Activated naive CD4-positive, alpha-beta T cell treated with Interleukin-2 at 50 U/mL for 16 hours (primary cell): ENCODE measurements around the gene PIGO.

Experiments
- DNase-seq: peaks from one replicate; pipeline ENCODE4 v3.0.0-alpha.2; 2020

Gene PIGO

DNA sequence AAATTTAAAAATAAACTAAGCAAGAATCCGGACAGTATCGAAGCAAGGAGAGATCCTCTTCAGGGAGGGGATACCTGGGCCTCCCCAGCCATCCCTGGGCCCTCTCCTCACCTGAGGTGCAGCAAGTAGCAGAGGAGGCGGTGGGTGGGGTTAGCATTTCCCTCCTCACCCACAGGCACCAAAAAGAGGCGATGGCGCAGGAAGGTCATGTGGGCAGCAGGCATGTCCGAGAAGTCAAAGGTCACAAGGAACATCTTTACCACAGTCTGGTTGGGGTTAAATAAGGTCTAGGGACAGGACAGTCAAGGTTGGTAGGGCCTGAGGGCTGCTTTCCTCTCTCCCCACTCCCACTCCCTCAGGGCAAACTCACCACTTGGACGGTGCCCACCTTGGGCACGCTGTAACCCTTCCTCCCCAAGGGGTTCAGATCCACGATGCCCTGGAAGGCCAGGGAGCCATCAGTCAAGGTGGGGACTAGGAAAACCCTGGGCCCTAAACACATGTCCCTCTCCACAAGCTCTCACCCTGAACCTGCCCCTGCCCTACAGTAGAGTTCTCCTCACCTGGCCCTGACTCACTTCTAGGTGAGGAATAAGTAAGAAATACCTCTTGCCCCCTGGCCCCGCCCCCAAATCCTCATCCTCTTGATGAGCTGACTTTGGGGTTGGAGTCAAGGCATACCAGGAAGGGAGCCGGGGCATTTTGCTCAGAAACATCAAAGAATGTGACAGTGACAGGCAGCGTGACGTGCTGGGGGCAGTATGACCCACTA, 9.4 kb upstream of the PIGO start:
- no peak for DNase-seq

DNA sequence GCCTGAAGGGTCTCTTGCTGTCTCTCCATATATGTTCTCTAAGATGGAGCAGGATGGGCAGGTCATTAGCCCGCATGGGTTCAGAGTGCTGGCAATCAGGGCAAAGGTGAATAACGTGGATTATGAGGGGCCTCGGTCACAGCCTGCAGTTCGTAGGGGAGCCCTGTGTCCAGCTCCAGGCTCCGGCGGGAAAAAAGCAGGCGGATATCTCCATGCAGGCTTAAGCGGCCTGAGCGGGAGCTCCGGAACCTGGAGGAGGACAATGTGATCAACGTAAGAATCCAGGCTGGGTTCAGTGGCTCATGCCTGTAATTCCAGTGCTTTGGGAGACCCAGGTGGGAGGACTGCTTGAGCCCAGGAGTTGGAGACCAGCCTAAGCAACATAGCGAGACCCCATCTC, 8.7 kb upstream of the PIGO start:
- no peak for DNase-seq

DNA sequence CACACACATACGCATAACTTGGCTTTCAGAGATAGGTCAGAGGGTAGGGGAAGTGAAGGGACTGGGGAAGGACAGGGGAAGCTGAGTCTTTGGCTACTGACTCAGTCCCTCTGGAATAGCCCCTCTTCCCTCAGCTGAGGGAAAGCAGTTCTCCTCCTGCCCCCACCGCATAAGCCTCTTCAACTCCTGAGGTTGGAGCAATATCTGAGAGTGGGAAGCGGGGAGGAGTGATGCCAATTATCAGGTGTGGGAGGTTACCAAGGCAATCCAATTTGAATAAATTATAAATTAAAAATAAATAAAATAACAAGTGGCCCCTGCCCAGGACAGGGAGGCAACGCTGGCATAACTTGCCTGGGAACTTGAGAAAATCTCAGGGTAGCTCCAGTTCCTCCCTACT, 8.2 kb upstream of the PIGO start:
- no peak for DNase-seq

DNA sequence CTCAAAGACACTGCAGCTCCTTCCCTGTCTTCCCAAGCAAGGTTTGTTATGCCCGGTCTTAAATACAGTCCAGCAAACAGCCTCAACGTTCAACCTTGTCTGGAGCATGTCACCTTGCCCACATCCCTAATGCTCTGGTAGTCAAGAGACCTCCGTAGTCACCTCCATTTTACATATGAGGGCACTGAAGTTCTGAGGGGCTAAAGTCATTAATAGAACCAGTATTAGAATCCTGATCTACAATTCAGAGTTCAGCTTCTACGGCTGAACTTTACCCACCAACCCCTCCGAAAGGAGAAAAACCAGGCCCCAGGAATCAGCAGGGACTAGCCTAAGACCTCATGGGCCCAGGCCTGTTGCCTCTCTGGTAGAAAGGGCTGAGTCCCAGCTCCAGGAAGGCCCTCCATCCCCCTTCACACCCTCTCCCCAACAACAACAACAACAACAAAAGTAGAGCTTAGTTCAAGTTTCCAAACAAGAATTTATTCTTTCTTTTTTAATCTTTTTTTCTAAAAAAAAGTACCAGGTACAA, 7.3 kb upstream of the PIGO start:
- no peak for DNase-seq

DNA sequence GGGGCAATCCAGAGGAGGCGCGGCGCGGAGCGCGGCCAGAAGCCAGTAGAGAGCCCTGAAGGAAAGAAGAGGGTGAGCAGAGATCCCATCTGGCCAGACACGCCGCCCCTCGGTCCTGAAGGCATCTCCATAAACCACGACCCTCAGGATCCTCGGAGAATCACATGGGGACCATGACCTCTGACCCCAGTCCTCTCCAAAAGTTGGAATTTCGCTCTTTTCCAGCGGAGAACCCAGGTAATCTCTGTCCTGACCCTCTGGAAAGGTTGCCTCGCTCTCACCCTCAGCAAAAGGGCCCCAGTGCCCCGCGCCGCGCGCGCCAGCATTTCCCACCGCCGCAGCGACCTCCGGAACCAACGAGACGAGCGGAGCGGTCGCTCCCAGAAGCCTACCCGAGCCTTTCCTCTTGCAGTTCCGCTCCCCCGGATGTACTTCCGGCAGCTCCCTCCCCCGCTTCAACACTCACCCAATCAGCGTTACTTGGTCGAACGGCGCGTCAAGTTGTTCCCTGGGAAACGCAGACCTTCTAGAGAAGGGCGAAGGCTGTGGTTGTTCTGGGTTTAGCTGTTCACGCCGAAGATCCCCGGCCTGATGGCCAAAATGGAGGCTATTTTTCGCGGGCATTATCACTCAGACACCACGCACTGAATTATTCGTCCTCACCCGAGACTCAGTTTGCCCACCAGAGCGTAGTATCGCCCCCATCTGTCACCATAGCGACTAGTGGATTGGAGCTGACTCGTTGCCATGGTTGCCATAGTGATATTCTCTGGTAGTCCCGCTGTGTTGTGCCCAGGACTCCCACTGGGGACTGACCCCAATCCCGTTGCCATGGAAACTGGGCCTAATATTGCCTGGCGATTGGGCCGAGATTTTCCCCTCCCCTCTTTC, 6.6 kb upstream of the PIGO start, which contains the start of gene STOML2:
STOML2 (minus strand) TSS at position 363 of the 891 bp plus-strand sequence; CDS start at position 326, 37 bp downstream.
- DNase-seq: peak; percentile 94

DNA sequence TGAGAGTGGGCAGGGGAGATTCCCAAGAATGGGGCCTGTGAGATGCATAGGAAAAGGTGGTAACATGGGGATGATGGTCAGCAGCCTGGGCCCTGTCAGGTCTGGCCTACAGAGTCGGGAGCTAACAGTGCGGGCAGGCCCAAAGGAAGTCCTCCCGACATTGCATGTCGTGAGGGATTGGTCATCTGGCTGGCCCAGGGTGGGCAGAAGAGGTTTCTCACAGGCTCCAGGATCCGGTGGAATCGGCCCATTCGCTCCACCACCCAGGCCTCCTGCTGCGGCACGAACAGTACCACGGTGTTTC, 6.0 kb upstream of the PIGO start:
- no peak for DNase-seq

DNA sequence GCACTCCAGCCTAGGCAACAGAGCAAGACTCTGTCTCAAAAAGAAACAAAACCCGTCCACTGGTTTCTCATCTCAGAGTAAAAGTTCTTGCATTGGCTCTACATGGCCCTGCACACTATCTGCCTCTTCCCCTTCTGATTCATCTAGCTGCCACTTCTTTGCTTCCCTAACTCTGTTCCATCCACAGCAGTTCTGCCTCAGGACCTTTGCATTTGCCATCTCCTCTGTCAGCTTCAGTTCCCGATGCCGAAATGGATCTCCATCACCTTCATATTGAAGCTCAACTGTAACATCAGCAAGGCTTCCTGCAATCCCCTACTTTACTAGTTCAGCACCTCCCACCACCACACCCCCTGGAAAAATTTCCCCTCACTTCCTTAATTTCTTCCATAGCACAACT, 1.2 kb upstream of the PIGO start:
- DNase-seq: no peak

DNA sequence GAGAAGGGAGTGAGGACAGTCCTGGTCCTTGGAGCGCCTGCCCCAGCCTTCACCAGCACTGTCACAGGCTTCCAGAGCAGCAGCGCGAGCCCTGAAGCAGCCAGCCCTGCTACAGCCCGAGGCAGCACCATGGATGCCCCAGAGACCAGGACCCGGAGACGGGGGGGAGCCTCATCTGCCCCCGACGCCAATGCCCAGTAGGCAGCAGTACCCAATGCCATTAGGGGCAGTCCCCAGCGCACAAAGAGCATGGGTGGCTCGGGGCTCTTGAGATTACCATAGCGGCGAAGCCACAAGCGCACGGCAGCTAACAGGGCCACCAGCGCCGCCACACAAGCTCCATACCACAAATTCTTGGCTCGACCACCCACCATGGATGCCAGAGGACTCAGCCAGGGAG, 4.9 kb downstream of the PIGO start:
- no peak for DNase-seq

DNA sequence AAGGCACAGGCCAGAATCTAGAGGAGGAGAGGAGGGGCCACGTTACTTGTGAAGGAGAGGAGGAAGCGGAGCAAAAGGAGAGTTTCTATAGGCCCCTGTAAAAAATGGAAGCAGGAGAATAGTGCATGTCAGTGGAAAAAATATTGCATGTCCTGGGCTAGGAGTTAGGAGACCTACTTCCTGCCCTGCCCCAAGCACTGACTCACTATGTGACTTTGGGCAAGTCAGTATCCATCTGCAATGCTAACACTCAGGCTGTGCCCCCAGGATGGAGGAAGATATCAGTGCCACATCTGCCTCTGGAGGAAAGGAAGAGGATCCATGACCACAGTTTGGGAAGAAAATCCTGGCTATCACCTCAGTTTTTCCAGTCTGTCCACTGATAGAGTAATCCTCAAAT, 7.0 kb downstream of the PIGO start:
- DNase-seq: no peak

DNA sequence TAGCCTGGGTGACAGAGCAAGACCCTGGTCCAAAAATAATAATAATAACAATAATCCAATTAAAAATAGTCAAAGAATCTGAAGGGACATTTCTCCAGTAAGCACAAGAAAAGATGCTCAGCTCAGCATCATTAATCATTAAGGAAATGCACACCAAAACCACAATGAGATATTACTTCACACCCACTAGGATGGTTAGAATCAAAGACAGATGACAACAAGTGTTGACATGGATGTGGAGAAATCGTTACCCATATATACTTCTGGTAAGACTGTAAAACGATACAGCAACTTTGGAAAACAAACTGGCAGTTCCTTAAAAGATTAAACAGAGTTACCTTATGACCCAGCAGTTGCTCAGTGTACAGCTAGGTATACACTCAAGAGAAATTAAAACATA, 11.3 kb downstream of the PIGO start:
- no peak for DNase-seq

DNA sequence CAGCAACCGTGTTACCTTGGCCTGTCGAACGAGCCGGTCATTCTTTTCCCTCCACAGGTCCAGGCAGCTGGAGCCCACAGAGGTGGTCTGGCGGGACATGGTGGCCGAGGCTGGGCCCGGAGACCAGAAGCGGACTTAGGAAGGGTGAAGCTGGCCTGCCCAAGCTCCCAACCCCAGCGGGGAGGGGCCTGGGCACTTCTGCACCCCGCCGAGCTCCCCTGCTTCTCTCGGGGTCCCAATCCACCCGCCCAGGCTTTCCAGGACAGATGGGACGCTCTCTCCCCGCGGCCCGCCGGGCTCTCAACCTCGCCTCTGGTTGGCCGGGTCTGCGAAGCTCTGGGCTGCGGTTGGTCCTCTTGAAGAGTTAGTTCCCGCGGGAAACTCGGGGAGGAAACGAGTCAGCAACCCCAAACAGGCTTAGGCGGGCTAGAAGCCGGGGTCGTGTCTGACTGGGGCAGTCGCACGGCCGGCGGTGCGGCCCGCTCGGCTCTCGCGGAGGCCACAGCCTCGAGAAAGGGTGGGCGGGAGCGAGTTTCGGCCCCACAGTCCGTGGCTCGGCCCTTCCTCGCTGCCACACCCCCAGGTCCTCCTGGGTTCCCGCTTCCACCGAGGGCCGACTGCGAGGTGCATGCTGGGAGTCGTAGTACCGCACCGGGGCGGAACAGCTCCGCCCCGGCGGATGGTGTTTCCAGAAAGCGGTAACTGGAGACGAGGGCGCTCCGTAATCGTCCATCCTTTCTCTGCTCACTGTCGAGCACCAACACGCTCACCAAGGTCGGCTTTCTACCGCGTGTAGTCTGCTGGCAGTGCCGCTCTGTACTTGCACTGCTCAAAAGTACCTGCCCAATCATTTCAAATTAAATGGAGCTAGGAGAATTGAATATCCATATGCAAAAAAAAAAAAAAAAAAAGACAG, 16.7 kb downstream of the PIGO start, which contains the start of gene FANCG:
FANCG (minus strand) TSS at position 517 of the 916 bp plus-strand sequence; CDS start at position 99, 418 bp downstream.
- peak; percentile 87 for DNase-seq

DNA sequence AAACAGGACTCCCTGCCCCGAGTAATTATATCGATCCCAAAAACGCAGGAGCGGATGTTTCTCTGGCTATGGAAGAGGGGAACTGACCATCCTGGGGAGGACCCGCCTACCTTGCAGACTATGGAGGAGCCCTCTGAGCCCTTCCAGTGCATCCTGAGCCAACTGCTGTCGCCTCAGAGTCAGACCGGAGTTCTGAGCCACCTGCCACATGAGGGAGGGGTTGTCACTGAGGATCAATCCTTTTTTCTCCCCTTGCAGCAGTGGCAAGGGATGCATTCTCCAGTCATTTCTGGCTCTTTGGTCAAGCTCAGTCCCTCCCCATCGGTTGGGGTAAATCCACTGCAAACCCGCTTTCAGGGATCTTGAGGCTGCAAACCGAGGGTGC, 17.4 kb downstream of the PIGO start:
- no peak for DNase-seq

DNA sequence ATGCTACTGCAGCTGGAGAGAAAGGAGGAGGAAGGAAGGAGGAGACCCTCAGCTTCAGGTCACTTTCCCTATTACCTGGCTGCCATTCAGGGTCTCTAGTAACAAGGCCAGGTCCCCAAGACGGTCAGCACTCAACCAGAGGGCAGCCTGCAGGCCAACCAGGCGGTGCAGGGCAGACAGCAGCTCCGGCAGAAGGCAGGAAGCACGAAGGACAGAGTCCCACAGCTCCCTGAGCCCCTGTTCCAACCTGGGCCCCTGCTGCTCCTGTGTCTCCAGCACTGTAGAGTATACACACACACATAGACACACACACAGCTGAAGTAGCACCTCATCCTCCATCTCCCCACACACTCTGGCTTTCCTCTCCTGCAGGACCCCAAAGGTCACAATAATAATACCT, 18.3 kb downstream of the PIGO start:
- no peak for DNase-seq

DNA sequence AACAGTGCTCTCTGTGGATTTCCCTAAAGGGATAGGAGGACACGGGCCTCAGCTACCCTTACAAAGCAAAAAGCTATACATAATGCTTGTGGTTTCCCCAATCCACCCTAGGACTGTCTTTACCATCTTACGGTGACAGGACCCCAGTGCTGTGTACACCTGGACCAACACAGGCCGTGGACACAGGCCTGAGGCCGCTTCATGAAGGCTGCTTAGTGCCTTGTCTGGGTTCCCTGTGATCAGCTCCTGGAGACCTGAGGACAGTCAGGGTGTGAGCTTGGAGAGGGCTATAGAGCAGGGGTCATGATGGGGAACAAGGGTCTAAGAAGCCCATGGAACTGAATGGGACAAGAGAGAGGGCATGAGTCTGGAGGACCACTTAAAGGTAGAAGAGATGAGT, 19.5 kb downstream of the PIGO start:
- DNase-seq: no peak

DNA sequence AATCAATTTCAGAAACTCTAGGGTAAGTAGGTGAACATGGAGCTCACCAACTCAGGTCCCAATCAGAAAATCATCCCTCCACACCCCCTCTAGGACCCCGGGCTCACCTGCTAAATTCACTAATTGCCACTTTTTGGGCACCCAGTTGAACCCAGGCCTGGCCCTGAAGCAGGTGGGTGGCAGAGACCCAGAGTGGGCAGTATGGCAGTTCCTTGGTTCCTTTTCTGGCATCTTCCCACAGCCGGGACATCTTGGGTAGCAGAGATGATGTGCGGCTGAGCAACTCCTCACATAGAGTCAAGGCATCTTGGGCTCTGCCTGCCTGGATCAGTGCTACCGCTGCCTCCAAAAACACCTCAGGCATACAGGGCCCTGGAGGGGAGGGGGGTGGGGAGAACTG, 21.0 kb downstream of the PIGO start:
- DNase-seq: no peak

DNA sequence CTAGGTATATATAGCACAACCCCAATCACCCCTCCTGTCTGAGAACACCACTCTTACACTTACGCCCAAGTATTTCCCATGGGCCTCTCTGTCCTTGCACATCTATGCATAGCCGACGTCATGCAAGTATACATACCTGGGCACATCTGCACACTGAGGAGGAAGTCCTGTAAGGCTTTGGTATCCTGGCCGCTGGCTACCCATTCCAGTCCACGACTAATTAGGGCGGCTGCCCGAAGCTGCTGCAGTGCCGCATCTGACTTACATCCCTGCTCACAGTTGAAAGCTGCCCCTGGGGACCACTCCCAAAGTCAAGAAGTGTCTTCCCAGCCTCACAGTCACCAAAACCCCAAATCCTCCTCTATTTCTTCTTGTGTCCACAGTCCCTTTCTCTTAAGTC, 21.6 kb downstream of the PIGO start:
- DNase-seq: no peak

DNA sequence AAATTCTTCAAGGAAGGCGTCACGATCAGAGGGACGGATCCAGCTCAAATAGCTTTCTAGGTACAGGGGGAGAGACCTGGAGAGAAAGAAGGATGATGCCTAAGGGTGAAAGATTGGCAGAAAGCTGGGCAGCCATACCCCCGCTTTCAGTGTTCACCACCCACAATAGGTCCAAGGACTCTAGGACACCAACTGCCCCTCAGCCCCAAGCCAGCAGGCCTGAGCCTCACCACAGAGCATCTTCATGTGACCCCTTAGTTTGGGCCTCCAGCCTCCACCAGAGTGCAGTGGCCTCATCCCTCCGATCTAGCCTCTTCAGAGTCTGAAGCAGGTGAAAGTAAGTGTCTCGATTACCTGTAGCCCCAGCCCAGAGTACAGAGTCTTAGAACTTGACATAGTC, 22.2 kb downstream of the PIGO start:
- DNase-seq: no peak

DNA sequence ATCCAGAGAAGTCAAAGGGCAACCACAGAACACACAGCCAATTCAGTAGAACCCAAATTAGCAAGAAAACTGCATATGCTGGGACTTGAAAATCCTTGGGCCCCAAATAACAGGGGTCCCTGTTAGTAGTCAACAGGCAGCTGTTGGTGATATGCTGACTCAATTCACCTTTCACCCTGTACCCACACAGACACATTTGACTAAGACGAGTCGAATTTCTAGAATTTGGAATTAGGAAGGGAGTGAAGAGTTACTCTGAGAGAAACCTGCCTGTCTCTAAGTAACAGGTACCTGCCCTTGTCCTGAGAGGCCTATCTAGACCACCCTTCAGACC, 23.1 kb downstream of the PIGO start:
- no peak for DNase-seq

DNA sequence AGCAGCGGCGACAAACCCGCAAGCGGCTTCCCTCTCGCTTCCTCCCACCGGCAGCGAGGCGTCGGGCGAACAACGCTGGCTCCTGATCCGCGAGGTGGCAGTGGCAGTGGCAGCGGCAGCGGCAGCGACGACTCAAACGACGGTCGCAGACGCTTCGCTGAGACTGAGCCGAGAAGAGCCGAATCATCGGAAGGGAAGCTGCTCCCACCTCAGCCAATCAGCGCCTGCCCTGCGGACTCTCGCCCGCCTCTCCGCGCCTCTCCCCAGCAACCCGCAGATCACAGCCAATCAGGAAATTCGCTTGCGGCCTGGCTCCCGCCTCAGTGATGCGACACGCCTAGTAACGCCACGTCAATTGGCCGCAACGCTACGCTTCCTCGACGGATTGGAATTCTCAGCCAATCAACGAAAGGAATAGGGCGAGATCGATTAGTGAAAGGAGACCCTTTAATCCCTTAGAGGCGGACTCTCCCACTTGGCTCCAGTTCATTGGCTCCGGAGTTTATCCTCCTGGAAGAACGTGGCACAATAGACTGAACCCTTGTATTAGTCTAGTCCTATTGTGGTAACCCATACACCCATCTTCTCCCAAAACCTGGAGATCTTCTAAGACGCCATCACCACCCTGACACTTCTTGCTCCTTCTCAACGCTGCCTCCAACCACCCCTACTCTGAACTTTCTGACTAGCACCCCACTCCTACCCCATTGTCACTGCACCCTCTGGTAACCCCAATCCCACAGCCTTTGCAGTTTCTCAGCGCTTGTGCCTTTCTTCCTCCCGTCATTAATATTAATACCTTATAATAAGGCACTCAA, 23.7 kb downstream of the PIGO start, which contains the start of gene VCP:
VCP (minus strand) TSS at position 165 of the 818 bp plus-strand sequence. CDS start 272 bp downstream, outside the sequence.
- peak; percentile 98 for DNase-seq

DNA sequence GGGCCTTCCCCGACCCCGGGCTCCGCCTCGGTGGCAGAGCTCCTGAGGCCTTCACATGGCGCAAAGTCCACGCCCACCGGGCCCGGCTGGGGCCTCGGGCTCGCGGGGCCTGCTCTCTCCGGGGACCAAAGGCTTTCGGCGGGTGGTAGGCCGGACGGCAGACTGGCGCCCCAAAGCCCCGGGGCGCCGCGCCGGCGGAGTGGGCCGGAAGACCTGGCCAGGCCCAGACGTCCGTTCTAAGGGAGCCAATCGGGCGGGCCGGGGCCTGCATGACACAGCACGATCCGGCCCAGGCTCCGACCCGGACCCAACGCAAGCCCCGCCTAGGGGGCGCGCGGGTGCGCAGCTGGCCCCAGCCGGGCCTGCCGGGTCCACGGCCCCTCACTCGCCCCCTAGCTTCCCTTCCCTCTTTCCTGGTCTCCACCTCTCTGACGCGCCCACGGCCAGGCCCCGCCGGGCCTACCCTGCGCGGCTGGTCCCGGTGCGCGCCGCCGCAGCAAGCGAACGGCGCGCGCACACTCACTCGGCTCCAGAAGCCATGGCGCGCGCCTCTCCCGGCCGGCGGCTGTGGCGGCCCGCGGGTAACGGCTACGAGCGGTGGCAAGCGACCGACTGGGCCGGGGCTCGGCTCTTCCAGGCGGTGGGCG, 24.5 kb downstream of the PIGO start:
- DNase-seq: peak; percentile 75
